GM12878 (cell line): ENCODE data around the gene NFE2L3. TPM values are rescaled to one million over a fixed set of nuclear protein-coding genes. Genes with fewer than 3 reads are reported as not detected.

Source experiments
- TAF1 ChIP-seq: IDR thresholded peaks from 2 replicates; pipeline ENCODE4 v1.6.1; 2011; ENCODE audit warnings: mild to moderate bottlenecking, low read depth, low read length, borderline replicate concordance
- ZBTB40 ChIP-seq: fragments of 450-650 bp; IDR thresholded peaks from 2 replicates; pipeline ENCODE4 v1.6.1; 2016; ENCODE audit warnings: mild to moderate bottlenecking, moderate library complexity, borderline replicate concordance
- polyA plus RNA-seq, 11 experiments: library from polyadenylated mRNA; depleted of rRNA in 4 of 11; unstranded in 6 of 11; stranded (reverse) in 5 of 11; fragments of >200 nt; fragmentation: Nextera tagmentation in 4 of 11; fragmentation: Illumina TruSeq in 1 of 11; extraction: Ambion mirVana in 4 of 11; extraction: Trizol in 1 of 11; gene quantifications; 1 replicate in 1 of 11; 2 replicates in 10 of 11; pipeline versions ENCODE4 v1.2.1 to v1.2.3, GENCODE V29; 2011 to 2016; ENCODE audit warnings: inconsistent platforms in 2 of 11, missing spikeins in 2 of 11, low read depth in 1 of 11
- total RNA-seq, 4 experiments: library from RNA; depleted of rRNA in 3 of 4; stranded (reverse); fragments of >200 nt in 3 of 4; fragmentation: Illumina TruSeq in 1 of 4; extraction: Trizol in 1 of 4; gene quantifications; 2 replicates each; pipeline versions ENCODE4 v1.2.1 to v1.2.3, GENCODE V29; 2013 to 2021
- TF ChIP-seq, protein P1 (sequence below): IDR thresholded peaks from 2 replicates; pipeline ENCODE4 v1.6.1; 2012; ENCODE audit warnings: low read depth, low read length, improper control_type of control experiment
- TF ChIP-seq, protein P2 (sequence below): fragments of 450-650 bp; IDR thresholded peaks from 2 replicates; pipeline ENCODE4 v1.6.1; 2014; ENCODE audit warnings: mild to moderate bottlenecking

Gene NFE2L3
- total and polyA plus RNA-seq, 10 of the 15 experiments (the other 5 are each of a cell fraction or from before 2014, with no cell fraction given): 4.4 to 34.9 (median 13.0) TPM

DNA sequence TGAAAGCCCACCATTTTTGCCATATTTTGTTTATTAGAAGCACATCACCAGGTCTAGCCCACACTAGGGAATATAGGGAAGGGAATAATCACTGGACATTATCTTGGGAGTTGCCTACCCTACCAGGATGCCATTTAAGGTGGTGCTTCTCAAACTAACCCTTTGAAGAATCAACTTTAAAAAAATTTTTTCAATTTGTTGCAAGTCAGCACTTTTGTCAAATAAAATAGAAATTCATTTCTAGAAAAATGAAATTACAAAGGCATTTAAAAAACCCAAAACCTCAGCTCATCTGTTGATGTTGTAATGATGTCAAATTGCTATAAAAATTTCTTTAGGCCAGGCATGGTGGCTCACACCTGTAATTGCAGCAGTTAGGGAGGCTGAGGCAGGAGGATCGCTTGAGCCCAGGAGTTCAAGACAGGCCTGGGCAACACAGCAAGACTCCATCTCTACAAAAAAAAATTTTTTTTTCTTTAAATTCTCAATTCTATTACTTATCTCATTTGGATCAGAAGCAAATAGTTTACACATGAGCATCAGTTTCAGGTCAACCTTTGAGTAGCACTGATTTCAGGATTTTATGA, 2.5 kb upstream of the NFE2L3 start (continued):
- TF ChIP-seq, protein P1, sequence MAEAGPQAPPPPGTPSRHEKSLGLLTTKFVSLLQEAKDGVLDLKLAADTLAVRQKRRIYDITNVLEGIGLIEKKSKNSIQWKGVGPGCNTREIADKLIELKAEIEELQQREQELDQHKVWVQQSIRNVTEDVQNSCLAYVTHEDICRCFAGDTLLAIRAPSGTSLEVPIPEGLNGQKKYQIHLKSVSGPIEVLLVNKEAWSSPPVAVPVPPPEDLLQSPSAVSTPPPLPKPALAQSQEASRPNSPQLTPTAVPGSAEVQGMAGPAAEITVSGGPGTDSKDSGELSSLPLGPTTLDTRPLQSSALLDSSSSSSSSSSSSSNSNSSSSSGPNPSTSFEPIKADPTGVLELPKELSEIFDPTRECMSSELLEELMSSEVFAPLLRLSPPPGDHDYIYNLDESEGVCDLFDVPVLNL: no peak
- TF ChIP-seq TAF1 (no peak), ZBTB40 (no peak)
- TF ChIP-seq, protein P2, sequence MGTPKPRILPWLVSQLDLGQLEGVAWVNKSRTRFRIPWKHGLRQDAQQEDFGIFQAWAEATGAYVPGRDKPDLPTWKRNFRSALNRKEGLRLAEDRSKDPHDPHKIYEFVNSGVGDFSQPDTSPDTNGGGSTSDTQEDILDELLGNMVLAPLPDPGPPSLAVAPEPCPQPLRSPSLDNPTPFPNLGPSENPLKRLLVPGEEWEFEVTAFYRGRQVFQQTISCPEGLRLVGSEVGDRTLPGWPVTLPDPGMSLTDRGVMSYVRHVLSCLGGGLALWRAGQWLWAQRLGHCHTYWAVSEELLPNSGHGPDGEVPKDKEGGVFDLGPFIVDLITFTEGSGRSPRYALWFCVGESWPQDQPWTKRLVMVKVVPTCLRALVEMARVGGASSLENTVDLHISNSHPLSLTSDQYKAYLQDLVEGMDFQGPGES: no peak
